ENCODE results near the gene NUPR2.
"Not testable (repeated sequence)": the region's sequence is repeated elsewhere in the genome, so short reads cannot be mapped to it uniquely, and the experiment has no call there.

Gene NUPR2, protein sequence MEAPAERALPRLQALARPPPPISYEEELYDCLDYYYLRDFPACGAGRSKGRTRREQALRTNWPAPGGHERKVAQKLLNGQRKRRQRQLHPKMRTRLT

DNA sequence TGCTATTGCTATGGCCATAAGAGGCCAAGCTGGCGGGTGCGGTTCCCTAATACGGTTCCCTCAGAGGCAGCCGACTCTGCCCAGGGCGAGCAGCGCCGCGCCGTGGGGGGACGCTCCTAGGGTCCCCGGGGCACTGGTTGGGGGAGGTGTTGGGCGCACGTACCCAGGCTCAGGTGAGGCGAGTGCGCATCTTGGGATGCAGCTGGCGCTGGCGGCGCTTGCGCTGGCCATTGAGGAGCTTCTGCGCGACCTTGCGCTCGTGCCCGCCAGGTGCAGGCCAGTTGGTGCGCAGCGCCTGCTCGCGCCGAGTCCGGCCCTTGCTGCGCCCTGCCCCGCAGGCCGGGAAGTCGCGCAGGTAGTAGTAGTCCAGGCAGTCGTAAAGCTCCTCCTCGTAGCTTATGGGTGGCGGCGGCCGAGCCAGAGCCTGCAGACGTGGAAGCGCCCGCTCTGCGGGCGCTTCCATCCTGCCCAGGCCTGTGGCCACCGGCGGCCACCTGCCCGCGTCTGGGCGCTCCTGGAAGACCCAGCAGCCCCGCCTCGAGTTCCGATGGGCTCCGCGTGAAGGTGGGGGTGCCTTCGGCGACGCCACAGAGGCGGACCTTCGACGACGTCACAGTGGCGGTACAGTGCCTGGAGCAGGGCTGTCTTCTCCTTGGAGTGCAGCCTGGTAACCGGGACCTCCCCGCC lies at the start of gene NUPR2:
Gene NUPR2, minus strand, starts transcription at position 566 of the 687 bp plus-strand sequence. Its CDS starts 103 bp downstream, at position 463.
- no peak for DNase-seq

GRCh38 chr7:56157238-56157790 lies 41.1 kb upstream of the NUPR2 start:
- no peak for DNase-seq

DNA sequence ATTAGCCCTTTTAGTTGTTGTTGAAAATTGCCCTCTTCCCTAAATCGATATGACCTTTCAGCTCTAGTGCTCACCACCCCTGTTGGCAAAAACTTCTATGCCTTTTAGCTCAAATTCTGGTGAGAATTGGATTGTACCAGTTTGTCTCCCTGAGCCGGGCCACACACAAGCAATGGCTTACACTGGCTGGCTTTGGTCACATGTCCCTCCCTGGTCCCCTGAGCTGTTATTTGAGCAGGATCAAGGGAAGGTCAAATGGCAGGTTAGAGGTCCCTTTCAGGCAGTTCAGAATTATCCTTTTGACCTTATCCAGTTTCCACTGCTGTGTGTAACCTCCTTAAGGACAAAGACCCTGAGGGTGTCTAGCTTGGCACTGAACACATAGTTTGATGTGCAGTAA lies 14.8 kb upstream of the NUPR2 start:
- not testable (repeated sequence) for DNase-seq

GRCh38 chr7:56127241-56127975 lies 11.2 kb upstream of the NUPR2 start:
- no peak for DNase-seq

GRCh38 chr7:56125831-56126230 lies 9.6 kb upstream of the NUPR2 start:
- DNase-seq, result no peak

GRCh38 chr7:56124981-56125380 lies 8.8 kb upstream of the NUPR2 start:
- no peak for DNase-seq

DNA sequence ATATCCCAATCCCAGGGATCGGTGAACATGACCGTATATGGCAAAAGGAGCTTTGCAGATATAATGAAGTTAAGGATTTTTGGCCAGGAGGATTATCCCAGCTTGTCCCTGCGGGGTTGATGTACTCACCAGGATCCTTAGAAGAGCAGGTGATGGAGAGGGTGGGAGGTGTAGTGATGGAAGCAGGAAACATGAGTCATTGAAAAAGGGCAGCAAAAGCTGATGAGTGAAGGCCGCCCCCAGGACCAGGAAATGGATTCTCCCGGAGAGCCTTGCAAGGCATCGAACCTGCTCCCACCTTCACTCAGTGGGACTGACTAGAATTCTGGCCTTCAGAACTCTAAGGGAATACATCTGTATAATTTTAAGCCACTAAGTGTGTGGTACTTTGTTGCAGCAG lies 5.2 kb upstream of the NUPR2 start:
- DNase-seq, result no peak

- DNase-seq, result not testable (repeated sequence)
These were observed 4.0 kb downstream of the NUPR2 start for GRCh38 chr7:56112244-56112643.

DNA sequence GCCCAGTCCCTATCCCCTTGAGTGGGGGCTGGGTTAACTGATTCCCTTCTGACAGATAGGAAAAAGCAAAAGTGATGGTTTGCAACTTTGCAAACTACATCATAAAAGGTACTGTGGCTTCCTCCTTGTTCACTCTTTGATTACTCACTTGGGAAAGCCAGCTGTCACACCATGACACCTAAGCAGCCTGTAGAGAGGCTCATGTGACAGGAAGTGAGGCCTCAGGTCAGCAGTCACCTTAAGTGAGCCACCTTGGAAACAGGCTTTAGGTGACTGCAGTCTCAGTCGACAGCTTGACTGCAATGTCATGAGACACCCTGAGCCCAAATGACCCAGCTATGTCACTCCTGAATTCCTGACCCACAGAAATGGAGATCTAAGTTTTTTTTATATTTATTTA lies 5.6 kb downstream of the NUPR2 start:
- DNase-seq, result no peak

DNA sequence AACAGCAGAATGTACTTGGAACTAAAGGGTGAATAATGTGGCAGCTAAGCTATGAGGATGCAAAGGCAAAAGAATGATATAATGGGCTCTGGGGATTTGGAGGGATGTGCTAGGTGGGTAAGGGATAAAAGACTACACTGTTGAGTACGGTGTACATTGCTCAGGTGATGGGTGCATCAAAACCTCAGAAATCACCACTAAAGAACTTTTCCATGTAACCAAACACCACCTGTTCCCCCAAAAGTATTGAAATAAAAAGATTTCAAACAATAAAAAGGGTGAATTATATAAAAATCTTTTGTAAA lies 8.3 kb downstream of the NUPR2 start:
- DNase-seq, result no peak

DNA sequence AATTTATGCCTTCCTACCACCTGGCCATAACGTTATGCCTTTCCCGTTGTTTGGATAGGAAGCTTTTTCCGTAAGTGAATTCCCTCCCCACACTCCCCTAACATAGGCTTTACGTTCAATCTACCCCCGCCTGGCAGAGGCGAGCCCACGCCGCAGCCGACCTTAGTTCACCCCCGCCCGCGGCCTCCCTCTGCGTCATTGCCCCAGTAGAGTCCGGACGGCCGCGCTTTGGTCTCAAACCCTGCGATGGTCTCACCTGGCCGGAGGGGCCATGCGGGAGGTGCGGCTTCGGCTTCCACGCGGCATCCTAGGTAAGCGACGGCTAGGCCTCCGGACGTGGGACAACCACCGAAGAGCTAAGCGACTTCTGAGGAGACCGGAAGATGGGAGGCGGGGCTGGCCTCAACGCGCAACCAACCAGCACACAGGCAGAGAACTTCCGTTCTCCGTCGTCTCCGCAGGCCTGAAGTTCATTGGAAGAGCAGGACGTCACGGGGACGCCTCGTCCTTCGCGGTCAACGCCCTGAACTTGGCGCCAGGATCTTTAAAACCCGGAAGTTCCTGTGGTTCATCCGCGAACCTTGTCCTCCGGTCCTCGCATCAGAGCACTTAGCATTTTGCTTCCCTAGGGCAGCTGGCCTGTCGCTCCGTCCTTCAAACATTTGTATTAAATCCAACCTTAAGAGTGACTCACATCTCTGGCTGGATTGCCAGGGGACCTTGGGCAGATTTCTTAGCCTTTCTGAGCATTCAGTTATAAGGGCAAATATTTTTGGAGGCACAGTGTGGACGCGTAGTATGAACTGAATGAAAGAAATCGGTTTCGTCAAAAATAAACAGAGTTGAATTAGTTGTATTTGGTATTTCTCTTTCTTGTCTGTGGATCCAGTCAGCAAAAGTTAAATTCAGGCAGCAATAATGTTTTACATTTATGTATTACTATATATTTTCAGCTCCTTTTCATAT lies 9.8 kb downstream of the NUPR2 start, which contains the start of gene CHCHD2:
Gene CHCHD2, minus strand, starts transcription at position 369 of the 966 bp plus-strand sequence. Its CDS starts 63 bp downstream, at position 306.
- DNase-seq, result peak; percentile 95

GRCh38 chr7:56105508-56105907 lies 10.7 kb downstream of the NUPR2 start:
- peak; percentile 14 for DNase-seq

DNA sequence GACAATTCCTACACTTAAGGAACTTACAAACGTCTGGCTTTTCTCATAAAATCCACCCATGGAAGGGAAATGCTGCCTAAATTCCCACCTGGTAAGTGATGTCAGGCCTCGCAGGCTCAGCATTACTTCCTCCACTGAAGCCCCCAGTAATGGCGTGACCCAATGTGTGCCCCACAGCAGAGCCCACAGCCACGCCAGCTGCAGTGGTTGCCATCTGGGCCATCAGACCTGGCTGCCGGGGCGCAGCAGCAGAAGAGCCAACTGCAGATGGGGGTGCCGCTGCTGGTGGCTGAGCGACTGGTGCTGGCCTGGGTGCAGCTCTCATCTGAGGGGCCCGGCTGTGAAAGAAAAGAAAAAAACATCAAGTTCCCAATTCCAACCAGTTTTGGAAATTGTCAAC lies 12.1 kb downstream of the NUPR2 start:
- DNase-seq, result not testable (repeated sequence)

DNA sequence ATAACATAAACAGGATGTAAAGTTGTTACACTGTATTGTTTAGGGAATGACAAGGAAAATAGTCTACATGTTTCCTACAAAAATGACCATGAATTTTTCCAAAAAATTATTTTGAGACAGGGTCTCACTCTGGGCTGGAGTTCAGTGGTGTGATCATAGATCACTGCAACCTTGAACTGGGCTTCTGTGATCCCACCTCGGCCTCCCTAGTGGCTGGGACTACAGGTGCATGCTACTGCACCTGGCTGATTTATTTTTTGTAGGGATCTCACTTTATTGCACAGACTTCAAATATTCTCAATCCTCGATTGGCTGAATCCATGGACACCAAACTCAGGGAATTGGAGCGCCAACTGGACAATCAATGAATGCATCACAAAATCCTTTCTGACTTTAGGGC lies 16.6 kb downstream of the NUPR2 start:
- DNase-seq, result no peak

DNA sequence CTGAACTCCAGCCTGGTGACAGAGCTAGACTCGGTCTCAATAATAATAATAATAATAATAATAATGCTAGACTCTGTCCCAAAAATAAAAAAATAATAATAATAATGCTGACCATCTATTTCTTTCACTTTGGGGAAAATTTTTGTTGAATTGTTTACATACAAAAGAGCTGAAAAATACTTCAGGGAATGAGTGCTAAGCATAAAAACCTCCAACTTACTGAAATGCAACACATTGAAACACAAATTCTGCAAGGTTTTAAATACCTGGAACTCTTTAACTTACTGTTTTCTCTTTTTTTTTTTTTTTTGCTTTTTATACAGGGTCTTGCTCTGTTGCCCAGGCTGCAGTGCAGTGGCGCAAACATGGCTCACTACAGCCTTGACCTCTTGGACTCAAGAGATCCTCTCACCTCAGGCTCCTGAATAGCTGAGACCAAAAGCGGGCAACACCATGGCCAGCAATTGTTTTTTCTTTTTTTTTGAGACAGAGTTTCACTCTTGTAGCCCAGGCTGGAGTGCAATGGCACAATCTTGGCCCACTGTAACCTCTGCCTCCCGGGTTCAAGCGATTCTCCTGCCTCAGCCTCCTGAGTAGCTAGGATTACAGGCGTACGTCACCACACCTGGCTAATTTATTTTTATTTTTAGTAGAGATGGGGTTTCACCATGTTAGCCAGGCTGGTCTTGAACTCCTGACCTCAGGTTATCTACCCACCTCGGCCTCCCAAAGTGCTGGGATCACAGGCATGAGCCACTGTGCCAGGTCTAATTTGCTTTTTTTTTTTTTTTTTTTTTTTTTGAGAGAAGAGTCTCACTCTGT lies 17.8 kb downstream of the NUPR2 start:
- not testable (repeated sequence) for DNase-seq

GRCh38 chr7:56097700-56098099 lies 18.5 kb downstream of the NUPR2 start:
- no peak for DNase-seq

- DNase-seq, result no peak
These were observed 23.3 kb downstream of the NUPR2 start, which contains the start of gene PHKG1 for GRCh38 chr7:56092789-56093531. Gene PHKG1, minus strand, starts transcription at chr7:56092952. Its CDS starts 4,011 bp downstream, at chr7:56088941.

DNA sequence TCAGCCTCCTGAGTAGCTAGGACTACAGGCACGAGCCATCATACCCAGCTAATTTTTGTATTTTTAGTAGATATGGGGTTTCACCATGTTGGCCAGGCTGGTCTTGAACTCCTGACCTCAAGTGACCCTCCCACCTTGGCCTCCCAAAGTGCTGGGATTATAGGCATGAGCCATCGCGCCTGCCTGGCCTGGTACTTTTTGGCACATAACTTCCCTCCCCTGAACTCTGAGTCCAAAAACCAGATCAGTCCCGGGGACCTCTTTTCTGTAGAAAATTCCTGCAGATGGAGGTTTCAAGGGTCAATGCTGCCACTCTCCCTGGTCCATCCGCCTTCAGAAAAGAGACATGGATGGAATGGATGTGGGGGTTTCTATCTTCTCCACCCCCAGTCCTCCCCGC lies 23.8 kb downstream of the NUPR2 start:
- not testable (repeated sequence) for DNase-seq

DNA sequence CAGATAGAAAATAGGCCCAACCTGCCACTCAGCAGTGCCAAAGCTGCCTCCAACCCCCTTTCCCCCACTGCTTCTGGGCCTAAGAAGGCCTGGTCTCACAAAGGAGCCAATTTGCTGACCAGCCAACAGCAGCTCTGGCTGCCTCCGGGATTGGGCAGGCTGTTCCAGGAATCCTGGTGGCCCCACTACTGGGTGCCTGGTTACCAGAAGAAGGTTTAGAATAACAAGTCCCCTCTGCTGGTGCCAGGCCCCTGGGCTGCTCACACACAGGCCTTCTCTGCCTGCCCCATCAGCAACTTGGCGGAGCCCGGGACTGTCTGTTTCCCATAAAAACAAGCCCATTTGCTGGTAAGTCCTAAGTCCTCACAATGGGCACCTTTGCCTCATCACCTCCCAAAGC lies 24.6 kb downstream of the NUPR2 start:
- DNase-seq, result no peak

GRCh38 chr7:56087445-56087844 lies 28.8 kb downstream of the NUPR2 start:
- DNase-seq, result no peak

GRCh38 chr7:56086761-56087160 lies 29.5 kb downstream of the NUPR2 start:
- DNase-seq, result no peak
